Gastroesophageal sphincter (tissue), 4 donors: ENCODE measurements around the gene KIF12. TPM values are rescaled to one million over a fixed set of nuclear protein-coding genes. Genes with fewer than 3 reads are reported as not detected.

Experiments used
- ATAC-seq: fragments of 150-250 bp; one replicate; pipeline ENCODE4 v1.9.1; 2016; ENCODE audit warnings: mild to moderate bottlenecking, moderate library complexity
- H3K27ac ChIP-seq, 4 donors: fragments of 200-600 bp; sonication (generic) in 3 of 4; 1 replicate in 3 of 4; 2 replicates in 1 of 4; pipeline ENCODE4 v1.5.1; 2016 to 2019
- H3K27me3 ChIP-seq: fragments of 200-600 bp; sonication (generic); one replicate; pipeline ENCODE4 v1.5.1; 2019
- H3K36me3 ChIP-seq, 2 donors: fragments of 200-600 bp; sonication (generic); one replicate each; pipeline ENCODE4 v1.5.1; 2019; ENCODE audit warnings: control low read depth in 1 of 2
- H3K4me1 ChIP-seq, 3 donors: fragments of 200-600 bp; sonication (generic); 1 replicate in 2 of 3; 2 replicates in 1 of 3; pipeline ENCODE4 v1.5.1; 2016 to 2019; ENCODE audit warnings: control low read depth in 2 of 3
- H3K4me3 ChIP-seq, 2 donors: fragments of 200-600 bp; sonication (generic); one replicate each; pipeline ENCODE4 v1.5.1; 2019; ENCODE audit warnings: mild to moderate bottlenecking in 1 of 2, moderate library complexity in 1 of 2
- H3K9me3 ChIP-seq, 3 donors: fragments of 200-600 bp; sonication (generic); one replicate each; pipeline ENCODE4 v1.5.1; 2017 to 2019; ENCODE audit warnings: control low read depth in 2 of 3
- EP300 ChIP-seq: sonication (generic); formaldehyde crosslinking; IDR thresholded peaks from one replicate; pipeline ENCODE4 v1.6.1; 2017; ENCODE audit warnings: antibody characterized with exemption, mild to moderate bottlenecking
- POLR2A ChIP-seq, 2 donors: fragments of 450-650 bp; IDR thresholded peaks; one replicate each; pipeline ENCODE4 v1.6.1; 2017; ENCODE audit warnings: antibody characterized with exemption in 2 of 2, mild to moderate bottlenecking in 2 of 2, moderate library complexity in 1 of 2
- POLR2AphosphoS5 ChIP-seq: sonication (generic); formaldehyde crosslinking; IDR thresholded peaks from one replicate; pipeline ENCODE4 v1.6.1; 2017; ENCODE audit warnings: antibody characterized with exemption
- WGBS, 2 donors: methylation state at CpG; one replicate each; pipeline ENCODE4 v1.1.5; 2018; ENCODE audit warnings: low coverage in 1 of 2; 5-methylcytosine and 5-hydroxymethylcytosine counted together
- total RNA-seq, 4 donors: library from RNA; depleted of rRNA; stranded (reverse); fragments of >200 nt; gene quantifications; one replicate each; pipeline ENCODE4 v1.1.0, GENCODE V29; 2016
- TF ChIP-seq, protein P1 (sequence below), 4 experiments: fragments of 200-600 bp in 2 of 4; fragments of 450-650 bp in 2 of 4; sonication (generic) in 1 of 4; IDR thresholded peaks; one replicate each; pipeline ENCODE4 v1.5.1; 2017 to 2019; ENCODE audit warnings: antibody characterized with exemption in 4 of 4, mild to moderate bottlenecking in 2 of 4, moderate library complexity in 2 of 4

Gene KIF12
- total RNA-seq, 4 donors from 2014 or later: not detected

DNA sequence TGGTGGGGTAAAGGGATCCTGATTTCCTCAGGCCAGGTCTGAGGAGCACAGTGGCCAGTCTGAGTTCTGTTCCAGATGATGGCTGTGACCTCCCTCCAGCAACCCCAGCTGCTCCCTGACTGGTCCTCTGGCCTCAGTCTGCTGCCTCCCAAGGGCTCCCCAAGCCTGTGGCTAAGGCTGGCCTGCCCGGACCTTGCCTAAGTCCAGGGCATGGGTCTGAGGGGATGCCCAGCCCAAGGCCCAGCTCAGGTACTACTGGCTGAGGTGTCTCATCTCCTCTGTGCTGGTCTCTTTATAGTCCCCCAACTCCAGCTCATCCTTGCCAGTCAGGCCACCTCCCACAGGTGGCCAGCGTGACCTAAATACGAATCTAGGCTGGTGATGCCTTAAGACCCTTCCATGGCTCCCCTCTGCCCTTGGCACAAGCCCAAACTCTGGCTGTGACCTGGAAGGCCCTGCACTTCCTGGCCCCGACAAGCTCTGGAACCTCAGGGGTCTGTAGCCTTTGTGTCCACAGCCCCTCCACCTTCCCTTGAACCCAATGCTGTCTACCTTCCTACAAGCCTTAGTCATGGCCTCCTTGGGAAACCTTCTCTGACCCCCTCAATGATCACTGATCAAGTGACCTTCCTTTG is 9.8 kb downstream of the KIF12 start:
- no peaks in the 10 kb centered on the region for H3K36me3 ChIP-seq
- WGBS, 2 donors: 85 to 100% methylated on average over 2 of the region's 4 CpGs
- TF ChIP-seq POLR2A (IDR thresholded peaks at IDR 0.05) (no peak), EP300 (no peak), POLR2AphosphoS5 (no peak)
- TF ChIP-seq, protein P1, sequence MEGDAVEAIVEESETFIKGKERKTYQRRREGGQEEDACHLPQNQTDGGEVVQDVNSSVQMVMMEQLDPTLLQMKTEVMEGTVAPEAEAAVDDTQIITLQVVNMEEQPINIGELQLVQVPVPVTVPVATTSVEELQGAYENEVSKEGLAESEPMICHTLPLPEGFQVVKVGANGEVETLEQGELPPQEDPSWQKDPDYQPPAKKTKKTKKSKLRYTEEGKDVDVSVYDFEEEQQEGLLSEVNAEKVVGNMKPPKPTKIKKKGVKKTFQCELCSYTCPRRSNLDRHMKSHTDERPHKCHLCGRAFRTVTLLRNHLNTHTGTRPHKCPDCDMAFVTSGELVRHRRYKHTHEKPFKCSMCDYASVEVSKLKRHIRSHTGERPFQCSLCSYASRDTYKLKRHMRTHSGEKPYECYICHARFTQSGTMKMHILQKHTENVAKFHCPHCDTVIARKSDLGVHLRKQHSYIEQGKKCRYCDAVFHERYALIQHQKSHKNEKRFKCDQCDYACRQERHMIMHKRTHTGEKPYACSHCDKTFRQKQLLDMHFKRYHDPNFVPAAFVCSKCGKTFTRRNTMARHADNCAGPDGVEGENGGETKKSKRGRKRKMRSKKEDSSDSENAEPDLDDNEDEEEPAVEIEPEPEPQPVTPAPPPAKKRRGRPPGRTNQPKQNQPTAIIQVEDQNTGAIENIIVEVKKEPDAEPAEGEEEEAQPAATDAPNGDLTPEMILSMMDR (IDR thresholded peaks at IDR 0.05): no peak
- H3K9me3 ChIP-seq: no peaks in the 10 kb centered on the region
- peaks cover 0 to 3% (median 0%) of the 10 kb centered on the region in 3 donors for H3K4me1 ChIP-seq
- ATAC-seq: no peak
- H3K4me3 ChIP-seq: no peak overlapping the region
- no peak overlapping the region for H3K27ac ChIP-seq
- H3K27me3 ChIP-seq: peaks cover 16% of the 10 kb centered on the region

DNA sequence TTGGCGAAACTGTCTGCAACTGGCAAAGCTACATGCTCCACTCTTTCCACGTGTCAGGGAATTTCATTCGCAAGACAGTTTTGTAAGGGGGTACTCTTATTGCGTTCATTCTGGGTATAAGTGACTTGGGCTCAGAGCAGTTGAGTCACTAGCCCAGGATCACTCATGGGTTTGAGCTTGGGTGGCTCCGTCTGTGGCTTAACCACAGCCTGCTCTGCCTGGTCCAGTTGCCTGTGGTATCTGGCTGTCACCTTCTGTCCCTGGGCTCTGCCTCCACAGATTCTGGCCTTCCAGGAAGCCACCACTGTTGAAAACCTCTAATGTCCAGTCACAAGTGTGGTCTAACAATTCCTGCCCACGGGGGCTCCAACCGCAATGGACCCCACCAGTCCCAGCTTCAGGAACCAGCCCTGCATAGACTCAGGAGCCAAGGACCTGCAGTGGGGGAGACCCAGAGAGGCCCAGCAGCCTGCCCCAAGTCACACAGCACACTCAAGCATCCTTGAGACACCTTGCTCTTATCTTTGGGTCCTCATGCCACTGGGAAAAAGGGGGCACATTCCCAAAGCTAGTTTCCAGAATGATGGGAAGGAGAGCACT is 10.4 kb downstream of the KIF12 start:
- H3K27me3 ChIP-seq: peaks cover 16% of the 10 kb centered on the region
- no peak overlapping the region for H3K4me3 ChIP-seq
- peaks cover 0 to 9% (median 0%) of the 10 kb centered on the region in 3 donors for H3K4me1 ChIP-seq
- no peak for ATAC-seq
- 88 to 97% methylated on average over 5 of the region's 7 CpGs for WGBS, 2 donors
- TF ChIP-seq, protein P1 (IDR thresholded peaks at IDR 0.05): no peak
- TF ChIP-seq POLR2AphosphoS5: no peak
- H3K36me3 ChIP-seq: no peaks in the 10 kb centered on the region
- no peaks in the 10 kb centered on the region for H3K9me3 ChIP-seq
- H3K27ac ChIP-seq: no peak overlapping the region

DNA sequence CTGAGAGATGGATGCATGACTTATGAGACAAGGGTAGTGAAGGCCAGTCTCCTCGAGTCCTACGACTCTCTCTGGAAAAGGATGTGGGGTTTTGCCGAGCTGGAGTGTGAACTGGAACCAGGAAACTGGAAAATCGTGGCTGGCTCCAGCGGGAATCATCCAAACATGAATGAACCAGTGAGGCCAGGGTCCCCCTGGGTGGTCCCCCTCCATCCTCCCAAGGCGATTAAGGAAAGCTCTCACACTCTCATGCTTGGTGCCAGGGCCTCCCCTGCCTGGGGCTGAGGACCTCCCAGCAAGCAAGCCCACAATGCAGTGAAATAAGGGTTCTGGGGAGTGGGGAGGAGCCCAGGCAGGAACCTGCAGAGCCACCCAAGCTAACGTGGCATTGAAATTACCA is 11.4 kb downstream of the KIF12 start:
- Histone ChIP-seq H3K4me3 (no peak overlapping the region), H3K9me3 (no peaks in the 10 kb centered on the region), H3K27me3 (peaks cover 16% of the 10 kb centered on the region), H3K4me1 (peaks cover 0 to 19% (median 0%) of the 10 kb centered on the region in 3 donors), H3K36me3 (no peaks in the 10 kb centered on the region), H3K27ac (no peak overlapping the region)
- no peak for TF ChIP-seq POLR2AphosphoS5
- no peak for TF ChIP-seq POLR2A (IDR thresholded peaks at IDR 0.05)
- TF ChIP-seq EP300: no peak
- TF ChIP-seq, protein P1 (IDR thresholded peaks at IDR 0.05): no peak
- WGBS, 2 donors: 69 to 90% methylated on average over 3 to 7 of the region's 7 CpGs
- ATAC-seq: no peak

DNA sequence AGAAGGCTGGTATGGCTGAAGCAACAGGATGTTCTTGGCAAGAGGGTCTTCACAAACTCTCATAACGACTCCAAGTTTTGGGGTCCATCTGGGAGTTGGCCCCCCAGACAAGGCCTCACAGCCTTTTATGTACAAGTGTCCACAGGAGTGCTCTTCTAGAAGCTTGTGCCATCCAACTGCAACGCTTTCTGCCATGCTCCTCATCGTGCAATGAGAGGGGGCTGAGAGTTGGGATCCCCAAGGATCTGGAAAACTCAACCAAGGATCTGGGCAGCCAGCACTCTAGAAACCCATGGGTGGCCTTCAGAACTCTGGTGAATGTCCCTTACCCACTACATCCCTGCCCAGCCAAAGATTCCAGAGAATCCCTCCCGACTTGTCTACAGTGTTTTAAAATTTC is 12.5 kb downstream of the KIF12 start:
- H3K9me3 ChIP-seq: no peaks in the 10 kb centered on the region
- no peak for ATAC-seq
- H3K27ac ChIP-seq: no peak overlapping the region
- H3K4me3 ChIP-seq: no peak overlapping the region
- TF ChIP-seq POLR2AphosphoS5 (no peak), POLR2A (IDR thresholded peaks at IDR 0.05) (no peak), EP300 (no peak)
- TF ChIP-seq, protein P1 (IDR thresholded peaks at IDR 0.05): no peak
- peaks cover 10% of the 10 kb centered on the region for H3K27me3 ChIP-seq
- H3K4me1 ChIP-seq: peaks cover 0 to 24% (median 0%) of the 10 kb centered on the region in 3 donors
- no peaks in the 10 kb centered on the region for H3K36me3 ChIP-seq
- WGBS, 2 donors: 97 to 100% methylated on average over 2 to 3 of the region's 4 CpGs

DNA sequence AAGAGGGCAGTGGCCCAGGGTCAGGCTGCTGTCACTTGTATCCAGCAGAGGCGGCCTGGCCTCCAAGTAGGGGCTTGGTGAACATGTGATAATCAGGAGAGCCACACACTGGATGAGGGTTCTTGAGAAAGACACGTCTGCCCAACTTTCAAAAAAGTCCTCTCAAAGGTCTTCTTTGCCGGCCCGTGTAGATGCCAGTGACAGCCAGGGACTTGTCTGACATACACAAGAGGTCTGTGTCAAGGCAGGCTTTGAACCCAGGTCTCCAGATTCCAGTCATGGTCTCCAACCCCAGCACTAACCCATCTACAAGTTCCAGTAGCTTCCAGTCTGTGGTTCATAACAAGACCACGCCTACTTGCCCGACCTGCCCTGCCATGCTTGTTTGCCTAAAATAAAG is 13.1 kb downstream of the KIF12 start:
- ATAC-seq: no peak
- H3K36me3 ChIP-seq: no peaks in the 10 kb centered on the region
- H3K27ac ChIP-seq: no peak overlapping the region
- H3K4me1 ChIP-seq: peaks cover 0 to 24% (median 0%) of the 10 kb centered on the region in 3 donors
- 80 to 86% methylated on average over 3 to 4 of the region's 6 CpGs for WGBS, 2 donors
- TF ChIP-seq, protein P1 (IDR thresholded peaks at IDR 0.05): no peak
- TF ChIP-seq POLR2AphosphoS5: no peak
- peaks cover 9% of the 10 kb centered on the region for H3K27me3 ChIP-seq
- H3K4me3 ChIP-seq: no peak overlapping the region
- no peaks in the 10 kb centered on the region for H3K9me3 ChIP-seq
